Raji (cell line): ENCODE measurements around the gene STK24.

Experiments used
- POLR2A ChIP-seq: IDR thresholded peaks from 2 replicates; pipeline ENCODE4 v1.6.1; 2011; ENCODE audit warnings: low read depth, low read length, control low read depth; ENCODE audit not compliant: insufficient read depth

Gene STK24

GRCh38 chr13:98486412-98486811 is 90.5 kb downstream of the STK24 start:
- TF ChIP-seq POLR2A, result no peak

DNA sequence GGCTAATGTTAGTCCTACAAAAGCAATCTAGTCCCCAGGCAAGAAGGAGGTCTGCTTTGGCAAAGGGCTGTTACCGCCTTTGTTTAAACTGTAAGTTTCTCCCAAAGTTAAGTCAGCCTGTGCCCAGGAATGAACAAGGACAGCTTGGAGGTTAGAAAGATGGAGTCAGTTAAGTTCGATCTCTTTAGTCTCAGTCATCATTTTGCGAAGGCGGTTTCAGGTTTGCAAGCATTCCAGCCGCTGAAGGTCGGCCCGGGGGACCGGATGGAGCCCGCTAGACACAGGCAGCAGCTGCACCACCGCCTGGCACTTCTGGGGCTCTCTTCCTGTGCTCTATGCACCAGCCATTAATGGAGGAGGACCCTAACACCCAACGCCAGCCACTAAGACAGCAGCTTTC is 91.3 kb downstream of the STK24 start:
- TF ChIP-seq POLR2A, result no peak

DNA sequence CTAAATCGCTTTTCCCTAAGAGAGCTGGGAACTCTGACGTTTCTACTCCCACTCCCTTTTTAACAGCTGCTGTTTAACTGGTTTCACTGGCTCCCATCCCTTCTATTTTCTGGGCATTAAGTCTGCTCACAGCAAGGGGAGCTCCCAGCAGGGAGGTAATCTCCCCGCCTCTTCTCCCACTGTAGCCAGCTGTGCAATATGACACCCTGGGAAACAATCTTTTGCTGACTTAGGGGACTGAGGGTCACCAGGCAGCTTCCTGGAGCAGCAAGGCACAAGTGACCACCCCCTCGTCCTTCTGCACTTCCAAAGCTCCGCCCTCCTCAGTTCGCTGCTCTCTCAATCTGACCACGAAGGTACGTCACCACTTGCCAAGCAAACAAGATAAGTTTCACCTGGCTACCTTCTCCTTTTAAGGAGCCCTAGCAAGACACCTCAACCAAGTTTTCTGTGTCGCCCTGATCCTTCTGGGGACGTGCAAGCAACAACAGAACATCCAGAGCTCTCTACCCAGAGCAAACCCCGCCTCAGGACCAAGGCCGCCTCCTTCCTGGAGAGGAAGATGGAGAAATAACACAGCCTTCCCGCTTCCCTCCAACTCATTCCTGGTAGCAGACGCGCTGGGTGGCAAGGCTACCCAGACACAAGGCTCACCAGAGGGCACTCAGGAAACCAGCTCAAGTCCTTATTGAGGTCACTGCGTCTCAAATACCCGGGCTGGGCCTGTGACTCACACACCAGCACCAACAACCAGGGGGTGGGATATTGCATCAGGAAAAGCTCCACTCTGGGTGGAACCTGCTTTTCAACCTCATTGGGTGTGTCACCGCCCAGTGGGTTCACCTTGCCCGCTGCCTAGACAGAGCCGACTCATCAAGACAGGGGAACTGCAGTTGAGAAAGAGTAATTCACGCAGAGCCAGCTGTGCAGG is 92.4 kb downstream of the STK24 start:
- TF ChIP-seq POLR2A, result no peak

DNA sequence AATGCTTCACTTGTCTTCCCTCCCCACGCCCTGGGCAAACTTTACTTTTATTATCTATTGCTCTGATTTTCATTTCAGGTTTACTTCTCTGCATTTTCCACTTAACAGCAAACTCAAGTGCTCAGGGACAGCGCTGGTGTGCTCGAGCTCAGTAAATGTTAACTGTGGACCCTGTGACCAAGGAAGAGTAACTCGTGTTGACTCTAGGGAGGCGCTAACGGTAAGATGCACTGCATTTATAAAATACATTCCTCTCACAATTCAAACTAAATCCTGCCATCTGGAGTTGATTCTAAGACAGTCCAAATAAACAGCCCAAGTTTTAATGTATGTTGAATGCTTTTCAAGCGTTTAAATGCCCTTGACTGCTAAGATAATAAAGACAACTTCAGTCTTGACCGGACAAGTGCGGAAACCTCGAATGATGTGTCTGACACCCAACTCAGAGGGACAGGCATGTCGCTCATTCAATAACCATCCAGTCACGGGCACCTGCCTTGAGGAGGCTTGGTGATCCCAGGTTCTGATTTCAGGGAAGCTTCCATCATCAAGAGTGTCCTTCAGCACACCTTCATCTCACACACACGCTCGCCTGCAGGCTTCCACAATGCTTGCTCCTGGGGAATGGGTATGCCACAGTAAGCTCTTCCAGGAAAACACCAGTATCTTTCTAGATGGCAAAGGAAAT is 93.2 kb downstream of the STK24 start:
- no peak for TF ChIP-seq POLR2A

- no peak for TF ChIP-seq POLR2A
These were observed 94.1 kb downstream of the STK24 start for GRCh38 chr13:98482476-98483444.

GRCh38 chr13:98480915-98481877 is 95.7 kb downstream of the STK24 start:
- no peak for TF ChIP-seq POLR2A

- TF ChIP-seq POLR2A, result no peak
These were observed 97.4 kb downstream of the STK24 start for GRCh38 chr13:98479496-98480003.

DNA sequence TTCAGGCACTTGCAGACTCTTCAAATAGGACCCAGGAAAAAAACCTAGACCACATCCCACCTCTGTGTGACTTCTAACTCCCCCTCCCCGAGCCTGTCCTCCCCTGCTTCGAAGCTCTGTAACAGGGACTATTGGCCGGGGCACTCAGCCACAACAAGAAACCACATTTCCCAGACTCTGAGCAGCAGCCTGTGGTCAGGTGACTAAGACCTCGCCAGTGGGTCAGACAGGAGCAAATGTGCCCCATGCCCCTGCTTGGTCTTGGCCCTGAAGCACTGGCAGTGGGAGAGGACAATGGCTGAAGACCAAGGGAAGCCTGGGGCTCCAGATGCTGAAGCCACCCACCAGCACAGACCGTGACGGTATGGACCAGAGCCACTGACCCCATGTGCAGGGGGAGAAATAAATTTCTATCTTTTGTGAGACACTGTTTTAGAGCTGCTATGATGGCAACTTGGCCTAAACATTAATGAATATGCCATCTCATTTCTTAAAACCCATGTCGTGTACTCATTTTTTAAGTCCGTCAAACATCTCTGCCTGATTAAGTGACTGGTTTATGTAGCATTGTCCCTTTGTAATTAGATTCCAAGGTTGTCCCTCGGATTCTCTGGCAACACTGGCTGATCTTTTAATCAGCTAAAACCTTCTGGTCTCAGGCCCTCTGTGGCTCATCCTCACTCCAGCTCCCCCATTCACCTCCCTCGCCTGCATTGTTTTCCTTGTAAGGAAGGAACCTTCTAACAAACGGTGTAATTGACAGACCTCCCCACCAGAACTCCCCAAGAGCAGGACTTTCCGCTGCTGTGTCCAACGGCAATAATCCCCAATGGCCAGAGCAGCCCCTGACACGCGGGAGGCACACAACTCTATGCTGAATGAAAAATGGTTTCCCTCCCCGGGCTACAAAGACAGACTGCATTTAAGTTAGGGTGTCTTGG is 98.4 kb downstream of the STK24 start:
- no peak for TF ChIP-seq POLR2A

DNA sequence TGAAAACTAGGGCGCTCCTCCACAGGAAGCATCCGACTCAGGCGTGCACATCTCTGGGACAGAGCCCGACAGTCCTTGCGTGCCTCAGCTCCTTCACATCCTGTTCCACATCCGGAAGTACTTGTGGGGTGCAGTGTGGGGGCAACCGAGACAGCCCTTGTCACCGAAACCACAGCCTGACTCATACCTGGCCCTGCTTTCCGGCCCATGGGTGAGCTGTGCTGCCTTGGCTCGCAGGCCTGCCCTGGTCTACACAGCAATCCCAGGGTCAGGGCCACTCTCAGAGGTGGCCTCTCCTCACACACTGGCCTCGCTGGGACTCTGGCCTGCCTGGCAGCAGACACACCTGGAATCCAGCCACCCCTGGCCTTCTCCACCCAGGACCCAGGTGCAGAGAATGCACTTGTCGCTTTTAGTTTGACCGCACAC is 100.4 kb downstream of the STK24 start:
- TF ChIP-seq POLR2A, result no peak

DNA sequence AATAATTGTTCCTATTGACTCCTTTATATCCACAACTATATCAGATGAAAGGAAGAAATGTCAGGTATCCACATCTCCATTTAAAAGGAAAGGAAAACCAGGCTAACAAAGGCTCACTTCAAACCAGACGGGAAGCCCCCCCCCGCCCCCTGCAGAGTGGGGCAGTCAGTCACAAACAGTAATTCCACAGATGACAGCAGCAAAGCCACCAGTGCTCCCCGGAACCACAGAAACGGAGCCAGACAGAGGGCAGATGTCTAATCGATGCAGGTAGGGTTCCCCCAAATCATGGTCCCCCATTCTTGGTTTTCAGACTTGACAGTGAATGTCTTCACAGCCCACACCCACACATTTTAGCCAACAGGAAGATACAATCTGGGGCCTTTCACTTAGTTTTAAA is 100.8 kb downstream of the STK24 start:
- TF ChIP-seq POLR2A, result no peak

- no peak for TF ChIP-seq POLR2A
These were observed 101.4 kb downstream of the STK24 start for GRCh38 chr13:98475522-98475921.

GRCh38 chr13:98474761-98475160 is 102.1 kb downstream of the STK24 start:
- no peak for TF ChIP-seq POLR2A

DNA sequence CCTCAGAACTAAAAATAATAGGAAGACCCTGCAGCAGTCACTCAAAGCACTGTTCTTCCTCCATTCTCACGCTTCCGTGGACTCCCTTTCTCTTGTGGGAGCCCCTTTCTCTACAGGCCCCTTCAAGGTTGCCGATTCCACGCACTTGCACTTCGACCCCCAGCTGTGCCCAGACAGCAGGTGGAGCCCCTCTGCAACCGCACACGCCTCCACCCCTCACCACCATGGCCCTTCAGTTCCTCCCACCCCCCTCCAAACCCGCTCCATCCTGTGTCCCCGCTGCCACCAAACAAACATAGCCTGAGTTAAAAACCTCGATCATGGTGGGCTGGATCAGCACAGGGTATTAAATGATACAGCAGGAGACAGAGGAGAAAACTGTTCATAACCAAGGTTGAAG is 102.6 kb downstream of the STK24 start:
- TF ChIP-seq POLR2A, result no peak
